Breast epithelium (tissue), 3 donors: ENCODE data around the gene NAV2.

Source experiments
- POLR2AphosphoS5 ChIP-seq, 3 donors: sonication (generic); formaldehyde crosslinking; IDR thresholded peaks; one replicate each; pipeline ENCODE4 v1.6.1; 2017; ENCODE audit warnings: antibody characterized with exemption in 3 of 3
- TF ChIP-seq, protein P1 (sequence below), 3 donors: fragments of 450-650 bp; IDR thresholded peaks; one replicate each; pipeline ENCODE4 v1.5.1; 2016 to 2017; ENCODE audit warnings: antibody characterized with exemption in 3 of 3, mild to moderate bottlenecking in 3 of 3, moderate library complexity in 3 of 3

DNA sequence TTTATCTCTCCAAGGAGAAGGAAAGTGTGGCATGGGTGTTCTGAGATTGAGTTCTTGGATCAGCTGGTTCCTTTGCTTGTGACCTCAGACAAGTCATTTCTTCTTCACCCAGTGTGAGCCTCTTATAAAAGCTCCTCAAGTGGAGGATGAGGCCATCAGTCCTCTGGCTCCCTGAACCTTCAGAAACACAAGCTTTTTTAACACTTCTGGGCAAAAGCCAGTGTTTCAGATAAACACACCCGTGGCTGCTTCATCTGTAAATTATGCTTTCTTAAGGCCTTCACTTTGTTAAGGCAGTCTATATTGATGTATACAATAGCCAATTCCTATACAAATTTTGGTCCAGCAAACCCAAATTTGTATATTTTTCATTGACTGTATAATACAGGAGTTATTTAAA is 267.8 kb downstream of the NAV2 start:
- TF ChIP-seq, protein P1, sequence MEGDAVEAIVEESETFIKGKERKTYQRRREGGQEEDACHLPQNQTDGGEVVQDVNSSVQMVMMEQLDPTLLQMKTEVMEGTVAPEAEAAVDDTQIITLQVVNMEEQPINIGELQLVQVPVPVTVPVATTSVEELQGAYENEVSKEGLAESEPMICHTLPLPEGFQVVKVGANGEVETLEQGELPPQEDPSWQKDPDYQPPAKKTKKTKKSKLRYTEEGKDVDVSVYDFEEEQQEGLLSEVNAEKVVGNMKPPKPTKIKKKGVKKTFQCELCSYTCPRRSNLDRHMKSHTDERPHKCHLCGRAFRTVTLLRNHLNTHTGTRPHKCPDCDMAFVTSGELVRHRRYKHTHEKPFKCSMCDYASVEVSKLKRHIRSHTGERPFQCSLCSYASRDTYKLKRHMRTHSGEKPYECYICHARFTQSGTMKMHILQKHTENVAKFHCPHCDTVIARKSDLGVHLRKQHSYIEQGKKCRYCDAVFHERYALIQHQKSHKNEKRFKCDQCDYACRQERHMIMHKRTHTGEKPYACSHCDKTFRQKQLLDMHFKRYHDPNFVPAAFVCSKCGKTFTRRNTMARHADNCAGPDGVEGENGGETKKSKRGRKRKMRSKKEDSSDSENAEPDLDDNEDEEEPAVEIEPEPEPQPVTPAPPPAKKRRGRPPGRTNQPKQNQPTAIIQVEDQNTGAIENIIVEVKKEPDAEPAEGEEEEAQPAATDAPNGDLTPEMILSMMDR (IDR thresholded peaks at IDR 0.05) = no peak
- TF ChIP-seq POLR2AphosphoS5 (IDR thresholded peaks at IDR 0.05) = no peak
